Endothelial cell of umbilical vein (primary cell): ENCODE results near the gene NCAN. TPM values are rescaled to one million over a fixed set of nuclear protein-coding genes. Genes with fewer than 3 reads are reported as not detected.

Source experiments
- BruUV-seq: library from RNA; stranded (reverse); fragments of 400-500 nt; replicated peaks from 2 replicates; lab custom pipeline; 2021; lab: Mats Ljungman, UMichigan
- CTCF ChIA-PET: fragments of 300-600, 350-600 bp; sonication (Branson Sonifier 250); formaldehyde crosslinking; loops from one replicate; lab custom pipeline; 2021; ENCODE audit warnings: antibody characterized with exemption, inconsistent platforms; lab: Charles Lee
- POLR2A ChIA-PET: fragments of 300-600, 350-600 bp; sonication (Branson Sonifier 250); formaldehyde crosslinking; loops from one replicate; lab custom pipeline; 2021; ENCODE audit warnings: antibody characterized with exemption, inconsistent platforms; lab: Charles Lee
- DNase-seq: peaks from one replicate; pipeline ENCODE4 v3.0.0-alpha.2; 2011; ENCODE audit warnings: low read depth, low spot score
- FAIRE-seq: peaks from 2 replicates; lab custom pipeline; 2011; peaks lifted over from hg19 to GRCh38; lab: Jason Lieb, UNC
- H2AFZ ChIP-seq: 2 replicates; pipeline ENCODE4 v1.6.0; 2012; ENCODE audit warnings: low read depth, low read length, control low read depth, inconsistent platforms
- H3K27ac ChIP-seq: 2 replicates; pipeline ENCODE4 v1.5.1; 2011; ENCODE audit warnings: low read depth, mild to moderate bottlenecking, control low read depth, low read length, moderate library complexity; ENCODE audit not compliant: insufficient read depth
- H3K27me3 ChIP-seq, 2 experiments: 2 replicates each; pipeline versions ENCODE4 v1.6.0 to v1.6.1; 2011; ENCODE audit warnings: low read length in 2 of 2, mixed read lengths in 1 of 2; ENCODE audit not compliant: control insufficient read depth in 2 of 2, insufficient read depth in 2 of 2
- H3K36me3 ChIP-seq, 2 experiments: 2 replicates in 1 of 2; 3 replicates in 1 of 2; pipeline ENCODE4 v1.5.1; 2011; ENCODE audit warnings: low read length in 2 of 2, mild to moderate bottlenecking in 1 of 2, moderate library complexity in 1 of 2; ENCODE audit not compliant: control insufficient read depth in 2 of 2, insufficient read depth in 2 of 2; ENCODE audit errors: extremely low read depth in 1 of 2
- H3K4me1 ChIP-seq: 3 replicates; pipeline ENCODE4 v1.5.1; 2011; ENCODE audit warnings: mild to moderate bottlenecking, low read length; ENCODE audit not compliant: control insufficient read depth, insufficient read depth; ENCODE audit errors: extremely low read depth
- H3K4me2 ChIP-seq: 2 replicates; pipeline ENCODE4 v1.6.1; 2011; ENCODE audit warnings: low read length, control low read depth, mixed read lengths; ENCODE audit not compliant: insufficient read depth
- H3K4me3 ChIP-seq, 3 experiments: fragments of 200-600 bp in 1 of 3; sonication (generic), shearing (Covaris generic) in 1 of 3; replicated peaks in 1 of 3; 2 replicates each; pipeline ENCODE4 v1.5.1; 2011 to 2016; ENCODE audit warnings: control low read depth in 3 of 3, low read length in 3 of 3, mild to moderate bottlenecking in 2 of 3, inconsistent platforms in 1 of 3, low read depth in 1 of 3, moderate library complexity in 1 of 3; ENCODE audit not compliant: insufficient read depth in 1 of 3
- H3K79me2 ChIP-seq: 2 replicates; pipeline ENCODE4 v1.6.0; 2012; ENCODE audit warnings: low read length, inconsistent platforms; ENCODE audit not compliant: control insufficient read depth, insufficient read depth
- H3K9ac ChIP-seq: replicated peaks from 2 replicates; pipeline ENCODE3; 2011; ENCODE audit warnings: low read length, control low read depth; ENCODE audit not compliant: insufficient read depth; ENCODE audit errors: extremely low read depth
- H3K9me1 ChIP-seq: replicated peaks from 3 replicates; pipeline ENCODE4 v1.6.0; 2011; ENCODE audit warnings: mild to moderate bottlenecking, low read length; ENCODE audit not compliant: control insufficient read depth, insufficient read depth; ENCODE audit errors: extremely low read depth
- H3K9me3 ChIP-seq: replicated peaks from 2 replicates; pipeline ENCODE4 v1.5.1; 2012; ENCODE audit warnings: low read length, inconsistent platforms; ENCODE audit not compliant: control insufficient read depth, insufficient read depth
- H4K20me1 ChIP-seq: replicated peaks from 2 replicates; pipeline ENCODE3; 2011; ENCODE audit warnings: mild to moderate bottlenecking, low read length; ENCODE audit not compliant: control insufficient read depth, insufficient read depth; ENCODE audit errors: extremely low read depth
- CTCF ChIP-seq, 2 donors: IDR thresholded peaks; 1 replicate in 1 of 2; 2 replicates in 1 of 2; pipeline ENCODE4 v1.5.1; 2011; ENCODE audit warnings: low read length in 2 of 2, mild to moderate bottlenecking in 2 of 2, moderate library complexity in 2 of 2, control low read depth in 1 of 2, inconsistent platforms in 1 of 2, low read depth in 1 of 2; ENCODE audit not compliant: insufficient read depth in 1 of 2; ENCODE audit errors: extremely low read depth in 1 of 2
- EZH2 ChIP-seq: IDR thresholded peaks from 2 replicates; pipeline ENCODE4 v1.6.1; 2012; ENCODE audit warnings: borderline replicate concordance, low read depth, mild to moderate bottlenecking, moderate library complexity, low read length, inconsistent platforms; ENCODE audit not compliant: severe bottlenecking
- FOS ChIP-seq: IDR thresholded peaks from 2 replicates; pipeline ENCODE4 v1.6.1; 2011; ENCODE audit warnings: mild to moderate bottlenecking, low read length, moderate library complexity, borderline replicate concordance; ENCODE audit not compliant: insufficient read depth
- GATA2 ChIP-seq: IDR thresholded peaks from 2 replicates; pipeline ENCODE4 v1.7.0; 2011; ENCODE audit warnings: low read depth, mild to moderate bottlenecking, moderate library complexity, mixed read lengths, low read length; ENCODE audit not compliant: insufficient read length, insufficient read depth
- JUN ChIP-seq: IDR thresholded peaks from 2 replicates; pipeline ENCODE4 v1.6.1; 2011; ENCODE audit warnings: borderline replicate concordance, low read depth; ENCODE audit not compliant: insufficient read length, insufficient read depth
- MAX ChIP-seq: IDR thresholded peaks from 2 replicates; pipeline ENCODE4 v1.6.1; 2011; ENCODE audit not compliant: insufficient read depth, insufficient read length
- MYC ChIP-seq: IDR thresholded peaks from one replicate; pipeline ENCODE4 v1.6.1; 2011; ENCODE audit warnings: mild to moderate bottlenecking, low read depth, low read length
- POLR2A ChIP-seq: IDR thresholded peaks from 2 replicates; pipeline ENCODE4 v1.6.1; 2012; ENCODE audit warnings: low read depth, mild to moderate bottlenecking, control low read depth, low read length
- POLR2AphosphoS5 ChIP-seq: IDR thresholded peaks from 2 replicates; pipeline ENCODE4 v1.6.1; 2012; ENCODE audit warnings: low read depth, mild to moderate bottlenecking, control low read depth, low read length, moderate library complexity; ENCODE audit not compliant: insufficient read depth
- dilution Hi-C: fragments of 300-500 bp; cut with MboI; formaldehyde crosslinking; loops from one replicate; pipeline ENCODE4 v1.15.0; 2019; ENCODE audit warnings: low sequenced_read_pairs; ENCODE audit not compliant: extremely low pct_ligation_motif_present
- intact Hi-C: fragments of 100-400 bp; cut with micrococcal nuclease; formaldehyde crosslinking; loops from one replicate; pipeline ENCODE4 v1.10.0; 2022
- polyA plus RNA-seq, 4 experiments: library from polyadenylated mRNA; depleted of rRNA in 3 of 4; stranded (reverse) in 3 of 4; unstranded in 1 of 4; fragments of >200 nt; gene quantifications; 2 replicates each; pipeline versions ENCODE4 v1.2.1 to v1.2.3, GENCODE V29; 2011 to 2012; ENCODE audit warnings: missing spikeins in 1 of 4
- total RNA-seq: library from RNA; stranded (reverse); gene quantifications from 2 replicates; pipeline ENCODE4 v1.2.3, GENCODE V29; 2021

Gene NCAN
- total and polyA plus RNA-seq, 2 donors (not counting 3 experiments of a cell fraction or from before 2014, with no cell fraction given) = not detected

GRCh38 chr19:19179548-19180441, 32.0 kb upstream of the NCAN start:
- dilution Hi-C loops (no loop called here), intact Hi-C loops (no loop called here)
- no peak overlapping the region for H3K9ac ChIP-seq
- H3K79me2 ChIP-seq = no peaks in the 10 kb centered on the region
- FAIRE-seq (no peak), DNase-seq (no peak)
- no peaks in the 10 kb centered on the region for H4K20me1 ChIP-seq
- no peaks in the 10 kb centered on the region for H3K9me3 ChIP-seq
- no peak overlapping the region for H3K4me2 ChIP-seq
- H3K9me1 ChIP-seq = no peaks in the 10 kb centered on the region
- ChIA-PET CTCF (no interaction called here), POLR2A (no interaction called here)
- H3K4me1 ChIP-seq = no peaks in the 10 kb centered on the region
- TF ChIP-seq JUN (no peak), GATA2 (no peak)
- no peak overlapping the region for H3K27ac ChIP-seq
- H3K27me3 ChIP-seq = no peaks in the 10 kb centered on the region
- BruUV-seq = no TSS peak
- H2AFZ ChIP-seq = no peak overlapping the region
- H3K36me3 ChIP-seq = peaks cover 0 to 6% of the 10 kb centered on the region in 2 experiments
- H3K4me3 ChIP-seq = no peak overlapping the region

GRCh38 chr19:19181488-19181998, 30.2 kb upstream of the NCAN start:
- no peaks in the 10 kb centered on the region for H3K79me2 ChIP-seq
- no peak overlapping the region for H3K4me3 ChIP-seq
- H3K4me1 ChIP-seq = no peaks in the 10 kb centered on the region
- H3K9ac ChIP-seq = no peak overlapping the region
- no peaks in the 10 kb centered on the region for H3K9me1 ChIP-seq
- DNase-seq (no peak), FAIRE-seq (no peak)
- ChIA-PET POLR2A (interaction anchor here (0.7 kb wide), 1 partner anchor 32 kb away, joined by 3 read pairs; no protein-coding TSS in a partner anchor), CTCF (no interaction called here)
- dilution Hi-C loops = no loop called here
- H2AFZ ChIP-seq = no peak overlapping the region
- no peaks in the 10 kb centered on the region for H3K9me3 ChIP-seq
- no peak overlapping the region for H3K4me2 ChIP-seq
- H4K20me1 ChIP-seq = no peaks in the 10 kb centered on the region
- BruUV-seq = no TSS peak
- TF ChIP-seq MYC (no peak), POLR2A (no peak), JUN (no peak), POLR2AphosphoS5 (no peak), GATA2 (no peak), CTCF (IDR thresholded peaks at IDR 0.05; ENCODE audit: extremely low read depth in 1 of 2, insufficient read depth in 1 of 2, low read depth in 1 of 2, low read length in 2 of 2) (no peak), FOS (no peak), EZH2 (no peak), MAX (no peak)
- H3K27ac ChIP-seq = no peak overlapping the region
- peaks cover 0 to 6% of the 10 kb centered on the region in 2 experiments for H3K36me3 ChIP-seq
- no peaks in the 10 kb centered on the region for H3K27me3 ChIP-seq
- intact Hi-C loops = no loop called here
